ENCODE data around the gene CCR1. TPM values are rescaled to one million over a fixed set of nuclear protein-coding genes. Genes with fewer than 3 reads are reported as not detected.

CCR1 gene
- polyA plus RNA-seq, 1 of the 3 experiments (the other 2 are of a cell fraction) = not detected

- TF ChIP-seq ZBTB33 (IDR thresholded peaks at IDR 0.05; ENCODE audit: borderline replicate concordance, low read depth) (no peak), NRF1 (IDR thresholded peaks at IDR 0.05; ENCODE audit: low read depth, low read length) (no peak)
Observed at GRCh38 chr3:46213201-46213600, 5.1 kb upstream of the CCR1 start (continued).

- H3K4me1 ChIP-seq (ENCODE audit: control insufficient read depth in 1 of 2, insufficient read depth in 2 of 2, low read depth in 1 of 2, low read length in 1 of 2) = no peaks in the 10 kb centered on the region
- no peak overlapping the region for H3K27ac ChIP-seq (ENCODE audit: low read depth in 2 of 2, low read length in 1 of 2)
- H3K27me3 ChIP-seq (ENCODE audit: insufficient read depth) = no peaks in the 10 kb centered on the region; the same call in 1 of the 2 replicates
- no peak overlapping the region for H3K4me2 ChIP-seq
- no peak overlapping the region for H3K4me3 ChIP-seq (ENCODE audit: low read depth in 2 of 2, low read length in 1 of 2)
- H3K79me2 ChIP-seq (ENCODE audit: insufficient read depth) = no peaks in the 10 kb centered on the region
- no peaks in the 10 kb centered on the region for H3K9me2 ChIP-seq
- no peaks in the 10 kb centered on the region for H3K9me3 ChIP-seq
- H4K20me1 ChIP-seq (ENCODE audit: insufficient read depth) = no peaks in the 10 kb centered on the region
- H2AFZ ChIP-seq (ENCODE audit: low read depth) = no peak overlapping the region
- no peaks in the 10 kb centered on the region for H3F3A ChIP-seq (replicated peaks; ENCODE audit: insufficient read depth)
- no peak for TF ChIP-seq EP300 (IDR thresholded peaks at IDR 0.05; ENCODE audit: borderline replicate concordance in 1 of 2, low read depth in 1 of 2, low read length in 1 of 2)
- TF ChIP-seq MXI1 (IDR thresholded peaks at IDR 0.05; ENCODE audit: low read depth, low read length) = no peak
- no peak for TF ChIP-seq GABPA (IDR thresholded peaks at IDR 0.05; ENCODE audit: low read depth)
- no peak for TF ChIP-seq MEF2A (IDR thresholded peaks at IDR 0.05; ENCODE audit: borderline replicate concordance, low read depth)
- no peak for TF ChIP-seq IRF3 (IDR thresholded peaks at IDR 0.05; ENCODE audit: low read depth, low read length)
- no peak for TF ChIP-seq ZBTB33 (IDR thresholded peaks at IDR 0.05; ENCODE audit: borderline replicate concordance, low read depth)
- no peak for TF ChIP-seq FOSL2 (IDR thresholded peaks at IDR 0.05; ENCODE audit: borderline replicate concordance, low read depth)
- CTCF ChIA-PET = no interaction called here
- no peaks in the 10 kb centered on the region for H3K36me3 ChIP-seq (replicated peaks in 1 of 2; ENCODE audit: control insufficient read depth in 1 of 2, insufficient read depth in 2 of 2, low read length in 1 of 2)
- WGBS (ENCODE audit: low lambda C conversion rate) = 4% methylated on average over 6 of the region's 6 CpGs
- DNase-seq = no peak
- POLR2A ChIA-PET = no interaction called here
- no peak overlapping the region for H3K9ac ChIP-seq
Observed at GRCh38 chr3:46212101-46212500, 4.0 kb upstream of the CCR1 start.

Measured in SK-N-SH (cell line).